Esophagus (tissue), 2 donors: ENCODE data around the gene SLC31A1. TPM values are rescaled to one million over a fixed set of nuclear protein-coding genes. Genes with fewer than 3 reads are reported as not detected.
"Not testable (repeated sequence)": the region's sequence is repeated elsewhere in the genome, so short reads cannot be mapped to it uniquely, and the experiment has no call there.

Source experiments
- H3K27ac ChIP-seq, 2 donors: one replicate each; pipeline ENCODE4 v1.5.1; 2013; ENCODE audit warnings: low read depth in 2 of 2, mild to moderate bottlenecking in 2 of 2, inconsistent platforms in 1 of 2, low read length in 1 of 2, moderate library complexity in 1 of 2
- H3K27me3 ChIP-seq, 2 donors: one replicate each; pipeline ENCODE4 v1.6.1; 2013; ENCODE audit warnings: low read length in 2 of 2, control low read depth in 1 of 2, mild to moderate bottlenecking in 1 of 2; ENCODE audit not compliant: insufficient read depth in 2 of 2, control insufficient read depth in 1 of 2
- H3K36me3 ChIP-seq, 2 donors: one replicate each; pipeline ENCODE4 v1.6.1; 2013; ENCODE audit warnings: low read length in 1 of 2; ENCODE audit not compliant: control insufficient read depth in 2 of 2, insufficient read depth in 2 of 2
- H3K4me1 ChIP-seq, 2 donors: one replicate each; pipeline ENCODE4 v1.6.1; 2013; ENCODE audit warnings: low read length in 1 of 2; ENCODE audit not compliant: control insufficient read depth in 2 of 2, insufficient read depth in 2 of 2
- H3K4me3 ChIP-seq, 2 donors: one replicate each; pipeline ENCODE4 v1.5.1; 2013; ENCODE audit warnings: low read length in 2 of 2, mild to moderate bottlenecking in 2 of 2, low read depth in 1 of 2, moderate library complexity in 1 of 2
- H3K9me3 ChIP-seq, 2 donors: one replicate each; pipeline ENCODE4 v1.6.1; 2013; ENCODE audit warnings: mild to moderate bottlenecking in 2 of 2, low read depth in 1 of 2, low read length in 1 of 2, moderate library complexity in 1 of 2; ENCODE audit not compliant: control insufficient read depth in 2 of 2, insufficient read depth in 1 of 2
- WGBS, 2 donors: extraction: QIAGEN DNeasy Blood & Tissue Kit; methylation state at CpG; one replicate each; pipeline ENCODE4 v1.1.7; 2013; 5-methylcytosine and 5-hydroxymethylcytosine counted together
- polyA plus RNA-seq, 2 donors: library from polyadenylated mRNA; stranded (reverse); fragments of 200-250 nt; gene quantifications; one replicate each; pipeline ENCODE4 v1.2.3, GENCODE V29; 2013
- donor health status: healthy with polysubstance abuse.
- donor health status: Bipolar disorder and iron deficiency.

Gene SLC31A1
- polyA plus RNA-seq, 2 donors: 5.4 to 10.4 TPM

- H3K36me3 ChIP-seq, H3K4me1 ChIP-seq, H3K9me3 ChIP-seq, H3K27me3 ChIP-seq, H3K4me3 ChIP-seq, H3K27ac ChIP-seq: not testable (repeated sequence)
- 98% methylated on average over 2 of the region's 2 CpGs for WGBS, 2 donors
Observed at GRCh38 chr9:113249661-113250060, 28.3 kb downstream of the SLC31A1 start.

DNA sequence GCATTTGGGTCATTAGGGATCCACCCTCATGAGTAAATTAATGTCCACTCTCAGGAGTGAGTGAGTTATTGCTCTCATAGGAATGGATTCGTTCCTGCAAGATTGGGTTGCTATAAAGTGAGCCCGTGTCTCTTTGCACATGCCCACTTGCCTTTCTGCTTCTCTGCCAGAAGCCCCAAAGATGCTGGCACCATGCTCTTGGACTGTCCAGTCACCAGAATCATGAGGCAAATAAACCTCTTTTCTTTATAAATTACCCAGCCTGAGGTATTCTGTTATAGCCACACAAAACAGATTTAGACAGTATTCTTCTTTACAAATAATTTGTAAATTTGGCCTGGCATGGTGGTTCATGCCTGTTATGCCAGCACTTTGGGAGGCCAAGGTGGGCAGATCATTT, 29.5 kb downstream of the SLC31A1 start:
- Histone ChIP-seq H3K27me3 (no peaks in the 10 kb centered on the region), H3K9me3 (no peaks in the 10 kb centered on the region), H3K4me3 (no peak overlapping the region), H3K27ac (no peak overlapping the region), H3K4me1 (no peaks in the 10 kb centered on the region), H3K36me3 (no peaks in the 10 kb centered on the region)
- WGBS, 2 donors: 96 to 98% methylated on average over 2 of the region's 2 CpGs

GRCh38 chr9:113254991-113255390, 33.6 kb downstream of the SLC31A1 start:
- Histone ChIP-seq H3K36me3 (peaks cover 3 to 9% of the 10 kb centered on the region in 2 donors), H3K4me3 (no peak overlapping the region), H3K27me3 (no peaks in the 10 kb centered on the region), H3K4me1 (no peaks in the 10 kb centered on the region), H3K9me3 (no peaks in the 10 kb centered on the region), H3K27ac (no peak overlapping the region)
- 99 to 100% methylated on average over 1 of the region's 1 CpG for WGBS, 2 donors

- no peaks in the 10 kb centered on the region for H3K9me3 ChIP-seq
- H3K4me3 ChIP-seq: no peak overlapping the region
- H3K36me3 ChIP-seq: peaks cover 8 to 10% of the 10 kb centered on the region in 2 donors
- no peaks in the 10 kb centered on the region for H3K27me3 ChIP-seq
- no peak overlapping the region for H3K27ac ChIP-seq
- H3K4me1 ChIP-seq: no peaks in the 10 kb centered on the region
- WGBS, 2 donors: 94% methylated on average over 6 of the region's 6 CpGs
Observed at GRCh38 chr9:113255438-113255837, 34.1 kb downstream of the SLC31A1 start.

- Histone ChIP-seq H3K4me3 (no peak overlapping the region), H3K36me3 (peaks cover 8 to 13% of the 10 kb centered on the region in 2 donors), H3K4me1 (no peaks in the 10 kb centered on the region), H3K27ac (no peak overlapping the region), H3K27me3 (no peaks in the 10 kb centered on the region), H3K9me3 (no peaks in the 10 kb centered on the region)
- 93 to 96% methylated on average over 3 of the region's 3 CpGs for WGBS, 2 donors
Observed at GRCh38 chr9:113257863-113258262, 36.5 kb downstream of the SLC31A1 start.

DNA sequence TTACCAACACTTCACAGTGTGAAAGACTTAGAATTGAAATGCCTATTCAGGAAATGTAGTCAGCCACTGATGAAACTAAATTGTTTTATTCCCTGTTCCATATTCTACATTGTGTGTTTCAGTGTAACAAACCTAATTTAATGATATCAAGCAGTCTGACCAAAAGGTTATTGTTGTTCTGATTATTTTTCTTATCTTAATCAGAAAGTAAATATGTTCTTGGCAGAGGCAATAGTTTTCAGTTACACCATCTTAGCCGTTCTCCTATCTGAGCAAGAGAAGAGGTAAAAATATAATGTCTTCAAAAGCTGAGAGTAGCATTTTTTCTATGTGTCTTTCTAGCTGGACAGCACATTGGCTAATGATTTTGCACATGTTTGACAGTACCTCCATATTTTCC, 36.9 kb downstream of the SLC31A1 start:
- H3K4me1 ChIP-seq: no peaks in the 10 kb centered on the region
- no peak overlapping the region for H3K4me3 ChIP-seq
- WGBS, 2 donors: 76 to 84% methylated on average over 1 of the region's 1 CpG
- H3K27me3 ChIP-seq: no peaks in the 10 kb centered on the region
- H3K27ac ChIP-seq: no peak overlapping the region
- peaks cover 8 to 13% of the 10 kb centered on the region in 2 donors for H3K36me3 ChIP-seq
- no peaks in the 10 kb centered on the region for H3K9me3 ChIP-seq

GRCh38 chr9:113261917-113262671, 40.8 kb downstream of the SLC31A1 start:
- peaks cover 8 to 13% of the 10 kb centered on the region in 2 donors for H3K36me3 ChIP-seq

GRCh38 chr9:113266174-113266573, 44.8 kb downstream of the SLC31A1 start:
- H3K27me3 ChIP-seq: no peaks in the 10 kb centered on the region
- no peaks in the 10 kb centered on the region for H3K4me1 ChIP-seq
- H3K27ac ChIP-seq: no peak overlapping the region
- 89 to 91% methylated on average over 3 of the region's 3 CpGs for WGBS, 2 donors
- H3K4me3 ChIP-seq: no peak overlapping the region
- peaks cover 7% of the 10 kb centered on the region in 2 donors for H3K36me3 ChIP-seq
- no peaks in the 10 kb centered on the region for H3K9me3 ChIP-seq

More at GRCh38 chr9:113261917-113262671, 40.8 kb downstream of the SLC31A1 start:
- no peaks in the 10 kb centered on the region for H3K27me3 ChIP-seq
- 66 to 85% methylated on average over 1 of the region's 1 CpG for WGBS, 2 donors
- H3K27ac ChIP-seq: no peak overlapping the region
- no peak overlapping the region for H3K4me3 ChIP-seq
- no peaks in the 10 kb centered on the region for H3K9me3 ChIP-seq
- H3K4me1 ChIP-seq: no peaks in the 10 kb centered on the region

DNA sequence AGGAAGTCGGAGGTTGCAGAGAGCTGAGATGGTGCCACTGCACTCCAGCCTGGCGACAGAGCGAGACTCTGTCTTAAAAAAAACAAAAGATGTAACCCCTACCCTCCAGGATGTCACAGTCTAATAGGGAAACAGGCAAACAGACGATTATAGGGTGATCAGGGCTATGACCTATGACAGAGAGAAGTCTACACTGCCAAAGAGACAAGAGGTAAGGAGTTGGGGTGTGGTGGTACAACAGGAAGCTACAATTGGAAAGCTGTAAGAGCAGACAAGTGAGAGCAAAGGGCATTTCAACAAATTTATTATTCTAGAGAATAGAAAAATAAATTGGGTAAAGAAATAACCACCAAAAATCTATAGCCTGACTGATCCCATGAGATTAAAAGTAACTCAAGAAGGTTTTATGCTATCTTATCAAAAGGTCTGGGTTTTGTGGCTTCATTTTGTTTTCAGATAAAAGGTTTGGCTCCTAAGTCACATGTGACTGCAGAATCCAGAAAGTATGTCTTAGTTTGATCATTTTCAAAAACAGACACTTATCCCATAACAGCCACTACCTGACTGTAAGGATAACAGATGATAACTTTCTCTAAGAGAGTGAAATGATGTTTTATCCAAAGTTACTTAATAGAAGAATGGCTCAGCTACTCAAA, 46.7 kb downstream of the SLC31A1 start:
- H3K4me1 ChIP-seq: no peaks in the 10 kb centered on the region
- no peak overlapping the region for H3K27ac ChIP-seq
- H3K27me3 ChIP-seq: no peaks in the 10 kb centered on the region
- WGBS, 2 donors: 90% methylated on average over 4 of the region's 4 CpGs
- H3K4me3 ChIP-seq: no peak overlapping the region
- peaks cover 4 to 19% of the 10 kb centered on the region in 2 donors for H3K36me3 ChIP-seq
- H3K9me3 ChIP-seq: no peaks in the 10 kb centered on the region

- H3K36me3 ChIP-seq: peaks cover 4 to 19% of the 10 kb centered on the region in 2 donors
- WGBS, 2 donors: 85 to 97% methylated on average over 2 of the region's 2 CpGs
- no peaks in the 10 kb centered on the region for H3K4me1 ChIP-seq
- H3K4me3 ChIP-seq: no peak overlapping the region
- H3K27ac ChIP-seq: no peak overlapping the region
- H3K9me3 ChIP-seq: no peaks in the 10 kb centered on the region
- H3K27me3 ChIP-seq: no peaks in the 10 kb centered on the region
Observed at GRCh38 chr9:113269355-113269754, 48.0 kb downstream of the SLC31A1 start.
